Measurements from ENCODE around the gene RPH3AL. TPM values are rescaled to one million over a fixed set of nuclear protein-coding genes. Genes with fewer than 3 reads are reported as not detected.

The RPH3AL gene
- total RNA-seq, 4 donors from 2014 or later: 6.3 to 14.4 (median 10.8) TPM

GRCh38 chr17:279776-280175, 72.8 kb downstream of the RPH3AL start:
- ATAC-seq (no peak), DNase-seq (no peak)
- Histone ChIP-seq H3K36me3 (no peaks in the 10 kb centered on the region), H3K27me3 (no peaks in the 10 kb centered on the region), H3K27ac (peak overlapping the region; percentile 1 to 75 (median 58)), H3K4me3 (no peak overlapping the region), H3K4me1 (no peaks in the 10 kb centered on the region), H3K9me3 (no peaks in the 10 kb centered on the region)
- intact Hi-C loops (cut with DNase I; ENCODE audit: low total_unique reads): no loop called here
- in situ Hi-C loops (cut with MboI; ENCODE audit: low sequenced_read_pairs in 4 of 4): no loop called here
- TF ChIP-seq, protein P1, sequence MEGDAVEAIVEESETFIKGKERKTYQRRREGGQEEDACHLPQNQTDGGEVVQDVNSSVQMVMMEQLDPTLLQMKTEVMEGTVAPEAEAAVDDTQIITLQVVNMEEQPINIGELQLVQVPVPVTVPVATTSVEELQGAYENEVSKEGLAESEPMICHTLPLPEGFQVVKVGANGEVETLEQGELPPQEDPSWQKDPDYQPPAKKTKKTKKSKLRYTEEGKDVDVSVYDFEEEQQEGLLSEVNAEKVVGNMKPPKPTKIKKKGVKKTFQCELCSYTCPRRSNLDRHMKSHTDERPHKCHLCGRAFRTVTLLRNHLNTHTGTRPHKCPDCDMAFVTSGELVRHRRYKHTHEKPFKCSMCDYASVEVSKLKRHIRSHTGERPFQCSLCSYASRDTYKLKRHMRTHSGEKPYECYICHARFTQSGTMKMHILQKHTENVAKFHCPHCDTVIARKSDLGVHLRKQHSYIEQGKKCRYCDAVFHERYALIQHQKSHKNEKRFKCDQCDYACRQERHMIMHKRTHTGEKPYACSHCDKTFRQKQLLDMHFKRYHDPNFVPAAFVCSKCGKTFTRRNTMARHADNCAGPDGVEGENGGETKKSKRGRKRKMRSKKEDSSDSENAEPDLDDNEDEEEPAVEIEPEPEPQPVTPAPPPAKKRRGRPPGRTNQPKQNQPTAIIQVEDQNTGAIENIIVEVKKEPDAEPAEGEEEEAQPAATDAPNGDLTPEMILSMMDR (IDR thresholded peaks at IDR 0.05 in 4 of 5, conservative IDR thresholded peaks at IDR 0.05 in 1 of 5): no peak
- no peak for TF ChIP-seq POLR2A (IDR thresholded peaks at IDR 0.05)

- Histone ChIP-seq H3K4me3 (no peak overlapping the region), H3K27ac (peak overlapping the region in 3 of 4 donors; percentile 52 to 75 (median 65)), H3K4me1 (no peaks in the 10 kb centered on the region), H3K36me3 (no peaks in the 10 kb centered on the region), H3K27me3 (no peaks in the 10 kb centered on the region), H3K9me3 (no peaks in the 10 kb centered on the region)
- no peak for ATAC-seq
- no peak for DNase-seq
- no peak for TF ChIP-seq POLR2A (IDR thresholded peaks at IDR 0.05)
- TF ChIP-seq, protein P1 (IDR thresholded peaks at IDR 0.05 in 4 of 5, conservative IDR thresholded peaks at IDR 0.05 in 1 of 5): no peak
- in situ Hi-C loops (cut with MboI; ENCODE audit: low sequenced_read_pairs in 4 of 4): no loop called here
- intact Hi-C loops (cut with DNase I; ENCODE audit: low total_unique reads): no loop called here
Observed at GRCh38 chr17:279331-279730, 73.3 kb downstream of the RPH3AL start.

DNA sequence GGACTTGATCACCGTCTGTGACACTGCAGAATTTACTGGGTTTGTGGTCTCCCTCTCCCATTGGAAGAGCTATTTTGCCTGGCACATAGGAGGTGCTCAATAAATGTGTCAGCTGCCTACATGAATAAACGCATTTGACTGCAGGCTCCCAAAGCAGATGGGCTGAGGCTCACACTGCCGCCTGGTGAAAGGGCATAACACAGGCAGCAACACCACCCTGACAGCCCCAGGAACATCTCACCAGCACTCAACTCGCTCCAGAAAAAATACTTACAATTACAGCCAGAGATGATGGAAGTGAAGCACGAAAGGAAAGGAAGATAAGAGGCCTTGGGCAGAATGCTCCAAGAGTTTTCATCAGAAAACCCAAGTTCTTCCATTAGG, 73.9 kb downstream of the RPH3AL start:
- Histone ChIP-seq H3K4me3 (no peak overlapping the region), H3K36me3 (no peaks in the 10 kb centered on the region), H3K27me3 (no peaks in the 10 kb centered on the region), H3K9me3 (no peaks in the 10 kb centered on the region), H3K4me1 (no peaks in the 10 kb centered on the region), H3K27ac (no peak overlapping the region)
- ATAC-seq (no peak), DNase-seq (no peak)
- in situ Hi-C loops (cut with MboI; ENCODE audit: low sequenced_read_pairs in 4 of 4): no loop called here
- intact Hi-C loops (cut with DNase I; ENCODE audit: low total_unique reads): no loop called here
- TF ChIP-seq, protein P1 (IDR thresholded peaks at IDR 0.05 in 4 of 5, conservative IDR thresholded peaks at IDR 0.05 in 1 of 5): no peak
- no peak for TF ChIP-seq POLR2A (IDR thresholded peaks at IDR 0.05)

DNA sequence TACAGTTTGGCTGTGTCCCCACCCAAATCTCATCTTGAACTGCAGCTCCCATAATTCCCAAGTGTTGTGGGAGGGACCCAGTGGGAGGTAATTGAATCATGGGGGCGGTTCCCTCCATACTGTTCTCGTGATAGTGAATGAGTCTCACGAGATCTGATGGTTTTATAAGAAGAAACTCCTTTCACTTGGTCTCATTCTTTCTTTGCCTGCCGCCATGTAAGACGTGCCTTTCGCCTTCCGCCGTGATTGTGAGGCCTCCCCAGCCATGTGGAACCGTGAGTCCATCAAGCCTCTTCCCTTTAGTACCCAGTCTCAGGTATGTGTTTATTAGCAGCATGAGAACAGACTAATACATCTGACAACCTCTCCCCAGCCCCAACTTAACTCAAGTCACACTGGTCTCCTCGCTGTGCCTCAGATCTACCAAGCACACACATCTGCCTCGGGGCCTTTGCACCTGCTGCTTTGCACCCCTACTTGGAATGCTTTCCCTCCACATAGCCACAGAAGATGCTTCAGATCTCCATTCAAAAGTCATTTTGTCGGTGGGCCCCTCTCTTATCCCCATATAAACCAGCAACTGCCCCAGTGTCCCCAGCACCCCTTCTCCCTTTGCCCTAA, 74.4 kb downstream of the RPH3AL start:
- no peak overlapping the region for H3K4me3 ChIP-seq
- H3K36me3 ChIP-seq: no peaks in the 10 kb centered on the region
- ATAC-seq: no peak
- no peak overlapping the region for H3K27ac ChIP-seq
- TF ChIP-seq POLR2A (IDR thresholded peaks at IDR 0.05): no peak
- TF ChIP-seq, protein P1 (IDR thresholded peaks at IDR 0.05 in 4 of 5, conservative IDR thresholded peaks at IDR 0.05 in 1 of 5): no peak
- H3K27me3 ChIP-seq: no peaks in the 10 kb centered on the region
- no peak for DNase-seq
- H3K4me1 ChIP-seq: no peaks in the 10 kb centered on the region
- intact Hi-C loops (cut with DNase I; ENCODE audit: low total_unique reads): no loop called here
- in situ Hi-C loops (cut with MboI; ENCODE audit: low sequenced_read_pairs in 4 of 4): no loop called here
- no peaks in the 10 kb centered on the region for H3K9me3 ChIP-seq

- no peaks in the 10 kb centered on the region for H3K4me1 ChIP-seq
- H3K9me3 ChIP-seq: no peaks in the 10 kb centered on the region
- intact Hi-C loops (cut with DNase I; ENCODE audit: low total_unique reads) (no loop called here), in situ Hi-C loops (cut with MboI; ENCODE audit: low sequenced_read_pairs in 4 of 4) (no loop called here)
- TF ChIP-seq, protein P1 (IDR thresholded peaks at IDR 0.05 in 4 of 5, conservative IDR thresholded peaks at IDR 0.05 in 1 of 5): no peak
- no peak for TF ChIP-seq POLR2A (IDR thresholded peaks at IDR 0.05)
- no peaks in the 10 kb centered on the region for H3K27me3 ChIP-seq
- ATAC-seq (no peak), DNase-seq (no peak)
- H3K27ac ChIP-seq: no peak overlapping the region
- no peaks in the 10 kb centered on the region for H3K36me3 ChIP-seq
- no peak overlapping the region for H3K4me3 ChIP-seq
Observed at GRCh38 chr17:274902-275301, 77.7 kb downstream of the RPH3AL start.

All from gastrocnemius medialis (tissue), 4 donors.